Calu3 (cell line): ENCODE results near the gene MVB12A. TPM values are rescaled to one million over a fixed set of nuclear protein-coding genes. Genes with fewer than 3 reads are reported as not detected.

Experiments used
- BruUV-seq: library from RNA; stranded (reverse); fragments of 400-500 nt; replicated peaks from 2 replicates; lab custom pipeline; 2021; lab: Mats Ljungman, UMichigan
- CTCF ChIA-PET: fragments of 300-600 bp; sonication (Branson Sonifier 250); formaldehyde crosslinking; loops from one replicate; lab custom pipeline; 2022; ENCODE audit warnings: antibody characterized with exemption; lab: Charles Lee
- DNase-seq: peaks from one replicate; pipeline ENCODE4 v3.0.0; 2022
- H3K27ac Mint-ChIP-seq: one replicate; pipeline ENCODE4 v1.8.0; 2022; ENCODE audit warnings: mixed read lengths; ENCODE audit not compliant: unreplicated experiment
- H3K27me3 Mint-ChIP-seq: one replicate; pipeline ENCODE4 v1.8.0; 2022; ENCODE audit warnings: mixed read lengths; ENCODE audit not compliant: unreplicated experiment
- H3K36me3 Mint-ChIP-seq: one replicate; pipeline ENCODE4 v1.8.0; 2022; ENCODE audit warnings: mild to moderate bottlenecking, moderate library complexity, mixed read lengths; ENCODE audit not compliant: insufficient read depth, unreplicated experiment
- H3K4me1 Mint-ChIP-seq: one replicate; pipeline ENCODE4 v1.8.0; 2022; ENCODE audit warnings: mild to moderate bottlenecking, low read depth, mixed read lengths; ENCODE audit not compliant: unreplicated experiment
- H3K4me3 Mint-ChIP-seq: one replicate; pipeline ENCODE4 v1.8.0; 2022; ENCODE audit warnings: mild to moderate bottlenecking, low read depth, moderate library complexity, mixed read lengths; ENCODE audit not compliant: unreplicated experiment
- H3K9me3 Mint-ChIP-seq: one replicate; pipeline ENCODE4 v1.8.0; 2022; ENCODE audit warnings: low read depth, mixed read lengths; ENCODE audit not compliant: unreplicated experiment
- intact Hi-C: fragments of 100-400 bp; cut with micrococcal nuclease; formaldehyde crosslinking; loops from one replicate; pipeline ENCODE4 v1.10.0; 2022; ENCODE audit not compliant: unreplicated experiment
- total RNA-seq: library from RNA; stranded (reverse); gene quantifications from 2 replicates; pipeline ENCODE4 v1.2.3, GENCODE V29; 2022
- TF ChIP-seq, protein P1 (sequence below): fragments of 200-600 bp; IDR thresholded peaks from one replicate; pipeline ENCODE4 v1.8.0; 2022; ENCODE audit warnings: antibody characterized with exemption; ENCODE audit not compliant: unreplicated experiment

Gene MVB12A
- total RNA-seq, 1 experiment from 2014 or later, result 41.1 TPM

GRCh38 chr19:17429641-17430113 is 9.8 kb downstream of the MVB12A start:
- TF ChIP-seq, protein P1, sequence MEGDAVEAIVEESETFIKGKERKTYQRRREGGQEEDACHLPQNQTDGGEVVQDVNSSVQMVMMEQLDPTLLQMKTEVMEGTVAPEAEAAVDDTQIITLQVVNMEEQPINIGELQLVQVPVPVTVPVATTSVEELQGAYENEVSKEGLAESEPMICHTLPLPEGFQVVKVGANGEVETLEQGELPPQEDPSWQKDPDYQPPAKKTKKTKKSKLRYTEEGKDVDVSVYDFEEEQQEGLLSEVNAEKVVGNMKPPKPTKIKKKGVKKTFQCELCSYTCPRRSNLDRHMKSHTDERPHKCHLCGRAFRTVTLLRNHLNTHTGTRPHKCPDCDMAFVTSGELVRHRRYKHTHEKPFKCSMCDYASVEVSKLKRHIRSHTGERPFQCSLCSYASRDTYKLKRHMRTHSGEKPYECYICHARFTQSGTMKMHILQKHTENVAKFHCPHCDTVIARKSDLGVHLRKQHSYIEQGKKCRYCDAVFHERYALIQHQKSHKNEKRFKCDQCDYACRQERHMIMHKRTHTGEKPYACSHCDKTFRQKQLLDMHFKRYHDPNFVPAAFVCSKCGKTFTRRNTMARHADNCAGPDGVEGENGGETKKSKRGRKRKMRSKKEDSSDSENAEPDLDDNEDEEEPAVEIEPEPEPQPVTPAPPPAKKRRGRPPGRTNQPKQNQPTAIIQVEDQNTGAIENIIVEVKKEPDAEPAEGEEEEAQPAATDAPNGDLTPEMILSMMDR, result no peak
- Mint-ChIP-seq H3K4me1 (no peaks in the 10 kb centered on the region), H3K4me3 (no peak overlapping the region), H3K27me3 (no peaks in the 10 kb centered on the region), H3K36me3 (no peaks in the 10 kb centered on the region), H3K27ac (no peak overlapping the region), H3K9me3 (no peaks in the 10 kb centered on the region)
- no peak for DNase-seq
- CTCF ChIA-PET, result interaction anchor here (0.6 to 1.5 kb wide), 3 partner anchors 10 to 319 kb away, joined by 3 to 5 read pairs (median 3); partner anchors contain the start of genes DDA1 and MVB12A
- no TSS peak for BruUV-seq
- intact Hi-C loops, result no loop called here

DNA sequence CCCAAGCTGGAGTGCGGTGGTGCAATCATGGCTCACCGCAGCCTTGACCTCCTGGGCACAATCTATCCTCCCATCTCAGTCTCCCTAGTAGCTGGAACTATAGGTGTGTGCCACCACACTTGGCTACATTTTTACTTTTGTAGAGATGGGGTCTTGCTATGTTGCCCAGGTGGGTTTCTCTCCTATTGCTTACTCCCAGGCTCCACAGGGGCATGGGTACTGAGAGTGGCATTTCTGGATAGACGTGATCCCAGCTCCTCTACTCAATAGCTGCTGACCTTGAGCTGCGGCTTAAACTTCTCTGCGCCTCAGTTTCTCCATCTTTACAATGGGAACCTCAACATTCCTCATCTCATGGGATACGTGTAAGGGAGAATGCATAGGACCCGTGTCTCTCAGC is 11.6 kb downstream of the MVB12A start:
- TF ChIP-seq, protein P1, result no peak
- no peak overlapping the region for H3K4me3 Mint-ChIP-seq
- no peak overlapping the region for H3K27ac Mint-ChIP-seq
- H3K9me3 Mint-ChIP-seq, result no peaks in the 10 kb centered on the region
- no peaks in the 10 kb centered on the region for H3K4me1 Mint-ChIP-seq
- H3K27me3 Mint-ChIP-seq, result no peaks in the 10 kb centered on the region
- DNase-seq, result no peak
- intact Hi-C loops, result no loop called here
- no TSS peak for BruUV-seq
- CTCF ChIA-PET, result no interaction called here
- H3K36me3 Mint-ChIP-seq, result no peaks in the 10 kb centered on the region

DNA sequence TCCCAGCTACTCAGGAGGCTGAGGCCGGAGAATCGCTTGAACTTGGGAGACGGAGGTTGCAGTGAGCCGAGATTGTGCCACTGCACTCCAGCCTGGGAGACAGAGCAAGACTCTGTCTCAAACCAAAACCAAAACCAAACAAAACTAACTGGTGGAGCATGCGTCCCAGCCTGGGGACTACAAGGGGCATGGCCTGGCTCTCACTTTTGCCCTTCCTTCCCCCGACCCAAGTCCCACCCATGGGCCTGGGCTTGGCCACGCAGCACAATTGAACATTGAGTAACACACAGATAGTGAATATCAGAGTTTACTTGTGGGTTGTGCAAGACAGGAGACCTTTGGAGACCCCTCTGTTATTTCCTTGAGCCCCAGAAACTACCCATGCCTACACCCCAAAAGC is 15.4 kb downstream of the MVB12A start:
- Mint-ChIP-seq H3K4me3 (no peak overlapping the region), H3K9me3 (no peaks in the 10 kb centered on the region), H3K27me3 (peaks cover 17% of the 10 kb centered on the region), H3K36me3 (no peaks in the 10 kb centered on the region), H3K27ac (no peak overlapping the region), H3K4me1 (no peaks in the 10 kb centered on the region)
- no TSS peak for BruUV-seq
- CTCF ChIA-PET, result no interaction called here
- DNase-seq, result no peak
- intact Hi-C loops, result no loop called here
- TF ChIP-seq, protein P1, result no peak

GRCh38 chr19:17436094-17436873 is 16.4 kb downstream of the MVB12A start:
- intact Hi-C loops, result no loop called here
- DNase-seq, result no peak
- peaks cover 17% of the 10 kb centered on the region for H3K27me3 Mint-ChIP-seq
- H3K36me3 Mint-ChIP-seq, result no peaks in the 10 kb centered on the region
- BruUV-seq, result no TSS peak
- TF ChIP-seq, protein P1, result no peak
- no peaks in the 10 kb centered on the region for H3K9me3 Mint-ChIP-seq
- CTCF ChIA-PET, result no interaction called here
- no peak overlapping the region for H3K4me3 Mint-ChIP-seq
- no peaks in the 10 kb centered on the region for H3K4me1 Mint-ChIP-seq
- H3K27ac Mint-ChIP-seq, result no peak overlapping the region
